HT1080 (cell line): ENCODE measurements around the gene PAK5. TPM values are rescaled to one million over a fixed set of nuclear protein-coding genes. Genes with fewer than 3 reads are reported as not detected.

Experiments used
- DNase-seq: peaks from one replicate; pipeline ENCODE4 v3.0.0-alpha.2; 2015; ENCODE audit warnings: low read depth
- total RNA-seq: library from RNA; depleted of rRNA; stranded (reverse); fragments of >200 nt; shearing (Covaris generic); gene quantifications from 2 replicates; pipeline ENCODE4 v1.2.3, GENCODE V29; 2014

Gene PAK5
- total RNA-seq, 1 experiment from 2014 or later = not detected

DNA sequence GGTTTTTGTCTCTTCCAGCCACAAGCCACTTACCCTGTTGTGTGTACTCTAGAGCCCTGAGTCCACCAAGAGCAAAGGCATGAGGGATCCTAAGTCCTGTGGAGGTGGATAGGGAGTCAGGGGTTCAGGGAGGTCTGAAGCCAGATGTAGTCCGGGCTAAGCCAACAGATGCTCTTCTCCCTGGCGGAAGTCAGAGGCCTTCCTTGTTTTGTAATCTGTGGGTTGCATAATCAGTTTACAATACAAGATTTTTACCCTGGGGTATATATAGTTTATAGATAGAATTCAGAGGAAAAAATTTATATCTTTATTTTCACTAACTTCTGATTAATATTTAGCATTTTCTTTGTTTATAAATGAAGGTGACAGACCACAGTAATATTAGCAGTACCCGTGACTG is 315.2 kb downstream of the PAK5 start:
- DNase-seq = no peak

DNA sequence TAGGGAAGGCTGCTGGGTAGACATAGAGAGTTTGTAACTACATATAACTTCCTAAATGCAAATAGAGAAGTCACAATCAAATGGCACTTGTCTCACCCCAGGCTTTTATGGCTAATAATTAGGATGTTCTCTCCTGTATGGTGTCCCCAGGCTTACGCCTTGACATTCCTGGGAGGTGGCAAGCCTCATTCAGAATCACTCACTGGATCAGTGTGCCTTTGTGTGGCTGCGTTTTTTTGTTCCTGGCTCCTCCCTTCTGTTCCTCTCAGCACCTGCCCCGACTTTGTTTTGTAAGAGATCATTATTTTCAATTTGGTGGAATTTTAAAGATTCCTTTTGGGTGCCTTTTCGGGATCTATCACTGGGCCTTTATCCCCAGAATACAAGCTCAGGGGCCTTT is 318.8 kb downstream of the PAK5 start:
- no peak for DNase-seq

DNA sequence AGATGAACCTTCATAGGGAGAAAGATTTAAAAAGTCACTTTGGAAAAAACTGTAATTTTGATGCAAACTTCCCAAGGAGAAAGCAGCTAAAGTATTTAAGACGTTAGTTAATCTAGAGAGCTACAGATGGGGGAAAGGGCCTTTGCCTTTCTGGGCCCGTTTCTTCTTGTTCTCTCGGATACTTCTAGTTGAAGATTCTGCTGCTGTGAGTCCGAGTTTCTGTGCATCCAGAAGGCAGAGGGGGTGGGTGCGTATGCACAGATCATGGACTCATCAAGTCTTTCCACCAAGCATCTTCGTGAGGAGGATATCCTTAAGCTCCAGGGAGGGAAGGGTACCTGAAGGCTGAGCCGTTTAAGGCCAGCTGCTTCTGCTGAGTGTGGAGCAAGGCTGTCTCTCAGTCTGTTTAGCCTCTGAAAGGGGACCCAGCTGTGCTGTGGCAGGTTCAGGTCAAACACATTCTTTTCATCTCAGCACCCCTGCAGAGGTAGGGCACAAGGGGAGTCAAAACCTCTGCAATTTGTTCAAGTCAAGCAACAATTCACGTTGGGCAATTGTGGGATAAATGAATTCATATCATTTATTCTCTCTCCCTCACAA is 320.2 kb downstream of the PAK5 start:
- no peak for DNase-seq

DNA sequence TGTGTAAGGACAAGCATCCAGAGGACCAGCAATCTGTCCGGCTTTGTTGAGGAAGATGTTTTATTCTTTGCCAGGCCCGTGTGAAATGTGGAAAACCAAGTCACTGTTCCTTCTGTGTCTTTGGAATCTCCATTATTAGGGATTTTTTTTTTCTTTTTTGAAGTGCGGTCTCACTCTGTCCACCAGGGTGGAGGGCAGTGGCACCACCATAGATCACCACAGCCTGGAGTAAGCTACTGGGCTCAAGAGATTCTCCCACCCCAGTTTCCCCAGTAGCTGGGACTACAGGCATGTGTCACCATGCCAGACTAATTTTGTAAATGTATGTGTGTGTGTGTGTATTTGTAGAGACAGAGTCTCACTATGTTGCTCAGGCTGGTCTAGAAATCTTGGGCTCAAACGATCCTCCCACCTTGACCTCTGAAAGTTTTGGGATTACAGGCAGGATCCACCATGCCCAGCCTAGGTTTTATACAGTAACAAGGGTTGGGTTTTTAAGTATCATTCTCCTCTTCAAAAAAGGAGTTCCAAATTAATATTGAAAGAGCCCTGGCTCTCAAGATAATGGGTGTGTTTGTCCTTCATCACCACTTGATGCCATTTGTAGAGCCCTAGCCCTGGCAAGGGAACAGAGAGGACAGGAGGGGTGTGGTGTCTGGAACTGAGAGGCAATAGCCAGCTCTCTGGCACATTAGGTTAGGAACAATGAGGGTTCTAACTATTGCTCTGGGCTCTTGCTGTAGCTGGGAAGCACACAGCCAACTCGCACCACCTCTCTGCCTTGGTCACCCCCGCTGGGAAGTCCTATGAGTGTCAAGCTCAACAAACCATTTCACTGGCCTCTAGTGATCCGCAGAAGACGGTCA is 321.3 kb downstream of the PAK5 start:
- DNase-seq = no peak

DNA sequence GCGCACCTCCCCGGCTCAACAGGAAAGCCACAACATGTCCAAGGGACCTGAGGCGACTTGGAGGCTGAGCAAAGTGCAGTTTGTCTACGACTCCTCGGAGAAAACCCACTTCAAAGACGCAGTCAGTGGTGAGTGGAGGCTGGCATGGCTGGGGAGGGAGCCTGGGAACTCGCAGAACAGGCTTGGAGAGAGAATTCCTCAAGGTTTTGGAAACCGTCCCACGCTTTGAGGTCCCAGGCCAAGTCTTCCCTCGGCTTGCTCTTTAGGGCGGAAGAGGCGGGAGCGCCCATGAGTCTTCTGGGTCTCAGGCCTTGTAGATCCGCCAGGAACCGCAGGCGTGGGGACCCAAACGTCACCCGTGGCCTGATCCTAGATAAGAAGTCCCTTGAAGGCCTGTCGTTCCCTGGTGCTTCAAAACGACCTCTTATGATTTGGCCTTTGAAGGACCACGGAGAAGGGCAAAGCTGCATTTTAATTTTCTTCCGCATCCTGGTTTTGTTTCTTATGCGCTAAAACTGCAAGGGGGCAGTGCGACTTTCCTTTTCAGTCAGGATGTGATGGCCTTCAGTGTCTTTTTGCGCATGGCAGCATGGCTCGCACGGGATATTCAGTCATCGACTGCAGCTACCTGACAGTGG is 322.5 kb downstream of the PAK5 start:
- DNase-seq = no peak

DNA sequence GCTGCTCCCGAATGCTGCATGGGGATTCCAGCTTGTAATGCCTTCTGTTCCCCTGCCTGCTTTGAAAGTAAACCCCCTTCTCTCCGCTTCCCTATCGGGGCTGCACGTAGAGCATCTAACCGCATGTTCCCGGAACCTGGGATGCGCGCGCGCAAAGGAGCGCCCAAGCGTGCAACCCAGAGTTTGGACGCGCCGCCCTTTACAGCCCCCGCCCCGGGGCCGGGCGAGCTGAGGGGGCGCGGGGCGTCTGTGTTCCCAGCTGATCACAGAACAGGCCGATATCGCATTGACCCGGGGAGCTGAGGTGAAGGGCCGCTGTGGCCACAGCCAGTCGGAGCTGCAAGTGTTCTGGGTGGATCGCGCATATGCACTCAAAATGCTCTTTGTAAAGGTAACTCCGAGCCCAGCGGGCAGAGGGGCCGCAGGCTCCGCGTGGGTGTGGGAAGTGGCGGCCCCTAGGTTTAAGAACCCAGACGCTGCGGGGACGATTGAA is 323.1 kb downstream of the PAK5 start:
- no peak for DNase-seq

DNA sequence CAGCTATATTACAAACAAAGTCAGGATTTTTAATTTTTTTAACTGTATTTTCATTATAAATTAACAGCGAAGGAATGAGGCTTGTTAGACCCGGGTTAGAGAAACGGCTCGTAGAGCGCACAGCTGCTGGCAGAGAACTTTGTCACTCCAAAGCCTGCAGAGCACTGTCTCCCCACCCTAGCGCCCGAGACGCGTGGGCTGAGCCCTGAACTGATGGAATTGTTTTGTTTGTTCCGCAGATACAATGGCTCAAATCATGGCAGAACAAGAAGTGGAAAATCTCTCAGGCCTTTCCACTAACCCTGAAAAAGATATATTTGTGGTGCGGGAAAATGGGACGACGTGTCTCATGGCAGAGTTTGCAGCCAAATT is 323.7 kb downstream of the PAK5 start:
- DNase-seq = no peak

DNA sequence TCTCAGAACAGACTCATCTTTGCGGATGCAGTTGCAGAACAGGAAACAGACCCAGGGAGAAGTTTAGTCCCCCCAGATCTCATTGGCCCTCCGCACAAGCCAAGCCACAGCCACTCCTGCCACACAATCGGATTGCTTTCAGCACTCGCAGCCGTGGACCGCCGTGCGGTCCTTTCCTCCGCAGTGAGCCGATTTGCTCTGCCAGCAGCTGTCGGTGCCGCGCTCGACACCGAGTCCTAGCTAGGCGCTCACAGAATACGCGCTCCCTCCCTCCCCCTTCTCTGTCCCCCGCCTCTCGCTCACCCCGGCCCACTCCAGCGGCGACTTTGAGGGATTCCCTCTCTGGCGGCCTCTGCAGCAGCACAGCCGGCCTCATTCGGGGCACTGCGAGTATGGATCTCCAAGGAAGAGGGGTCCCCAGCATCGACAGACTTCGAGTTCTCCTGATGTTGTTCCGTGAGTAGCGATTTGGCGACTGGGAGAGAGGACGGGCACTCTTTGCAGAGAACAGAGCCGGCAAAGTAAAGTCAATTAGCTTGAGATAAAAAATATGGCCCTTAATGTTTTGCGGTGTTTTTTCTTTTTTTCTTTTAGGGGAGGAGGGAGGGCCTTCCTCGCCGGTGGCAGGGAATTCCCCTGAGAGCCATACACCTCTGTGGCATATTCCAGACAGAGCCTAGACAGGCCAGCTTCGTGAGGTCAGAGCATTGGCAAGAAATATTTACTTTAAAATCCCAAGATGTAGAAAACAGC is 324.2 kb downstream of the PAK5 start, which contains the start of gene LAMP5:
Gene LAMP5, plus strand, starts transcription at position 130 of the 753 bp plus-strand sequence. Its CDS starts 263 bp downstream, at position 393.
- no peak for DNase-seq

DNA sequence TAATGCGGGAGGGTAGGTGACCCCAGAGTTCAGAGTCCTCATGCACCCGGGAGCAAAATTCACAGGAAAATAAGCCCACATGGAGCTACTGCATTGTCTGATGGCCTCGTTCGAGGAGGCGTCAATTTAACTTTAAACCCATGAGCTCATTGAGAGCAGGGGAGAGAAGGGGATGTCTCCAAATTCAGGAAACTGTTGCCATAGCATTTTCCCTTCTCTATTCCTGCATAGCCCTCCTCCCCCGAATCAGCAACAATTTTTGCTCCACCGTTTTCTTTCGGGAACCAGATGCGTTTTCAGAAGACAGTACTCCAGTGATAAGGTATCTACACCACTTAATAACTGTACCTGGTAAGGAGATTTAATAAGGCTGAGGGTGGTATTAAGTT is 324.8 kb downstream of the PAK5 start:
- DNase-seq = no peak

DNA sequence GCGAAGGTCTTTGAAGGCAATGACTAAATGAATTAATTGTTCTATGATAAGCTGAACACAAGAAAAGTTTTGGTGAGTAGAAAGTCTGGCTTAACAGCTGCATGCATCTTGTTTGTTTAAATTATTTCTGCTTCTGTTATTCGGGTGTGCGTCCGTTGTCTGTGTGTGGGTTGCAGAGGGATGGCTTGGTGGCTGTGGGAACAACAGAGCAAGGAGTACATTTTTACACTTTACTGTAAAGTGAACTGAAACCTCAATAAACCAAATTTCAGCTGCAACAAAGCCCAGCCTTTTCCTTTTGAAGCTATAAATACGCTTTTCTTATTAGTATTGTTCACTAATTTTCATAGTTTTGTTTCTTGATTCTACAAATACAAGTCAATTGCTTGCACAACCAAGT is 328.0 kb downstream of the PAK5 start:
- DNase-seq = no peak

DNA sequence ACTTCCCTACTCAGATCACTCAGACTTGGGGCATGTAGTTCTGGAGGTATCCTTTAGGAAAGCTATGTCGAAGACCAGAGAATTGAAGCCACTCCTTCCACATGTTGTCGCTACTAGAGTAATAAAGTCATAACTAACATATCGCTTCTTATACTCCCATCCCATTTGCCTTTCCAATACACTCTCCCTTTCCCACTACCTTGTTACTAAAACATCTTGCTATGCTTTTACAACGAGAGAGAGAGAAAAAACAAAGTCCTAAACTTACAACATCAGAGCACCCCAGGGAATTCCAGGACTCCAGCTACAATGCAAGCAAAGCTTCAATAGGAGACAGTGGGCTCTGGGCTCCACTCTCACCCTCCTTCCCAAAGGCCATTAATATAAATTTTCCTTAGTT is 329.6 kb downstream of the PAK5 start:
- no peak for DNase-seq

DNA sequence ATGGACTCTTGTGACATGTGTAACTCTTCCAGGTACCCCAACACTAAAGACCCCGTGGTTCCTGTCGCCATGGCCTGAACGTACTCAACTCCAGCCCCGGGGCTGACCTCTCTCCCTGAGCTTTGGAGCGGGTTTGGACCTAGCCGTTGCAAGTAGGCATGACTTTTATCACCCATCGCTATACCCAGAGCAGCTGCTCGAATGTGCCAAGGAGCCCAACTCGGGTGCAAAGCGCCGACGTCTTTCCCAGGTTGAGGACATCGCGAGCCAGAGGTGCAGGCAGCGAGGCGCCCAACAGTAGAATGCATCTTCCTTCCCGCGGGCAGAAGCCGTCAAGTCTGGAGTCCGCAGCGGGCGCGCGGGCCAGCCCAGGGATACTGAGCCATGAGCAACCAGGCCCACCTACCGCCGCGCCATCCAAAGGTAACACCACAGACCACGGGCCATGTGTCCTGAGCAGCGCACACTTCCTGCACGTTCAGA is 330.1 kb downstream of the PAK5 start:
- no peak for DNase-seq

DNA sequence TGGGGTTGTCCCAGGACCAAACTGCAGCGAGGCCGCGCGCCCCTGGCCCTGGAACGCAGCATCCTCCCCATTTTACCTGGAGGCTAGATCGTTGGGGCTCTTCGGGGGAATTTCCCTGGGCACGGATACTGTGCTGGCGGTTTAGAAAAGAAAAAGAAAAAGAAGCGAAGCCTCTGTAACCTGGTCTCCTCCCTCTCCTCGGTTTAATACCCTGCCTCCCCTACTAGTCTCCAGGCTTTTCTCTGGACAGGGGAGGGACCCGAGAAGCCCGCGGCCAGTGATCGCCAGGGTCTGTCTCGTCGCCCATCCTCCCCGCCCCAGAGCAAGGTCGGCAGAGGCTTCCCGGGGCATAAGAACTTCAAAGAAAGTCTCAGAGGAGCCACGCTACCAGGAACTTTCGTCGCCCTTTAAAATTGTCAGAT is 330.6 kb downstream of the PAK5 start:
- no peak for DNase-seq

DNA sequence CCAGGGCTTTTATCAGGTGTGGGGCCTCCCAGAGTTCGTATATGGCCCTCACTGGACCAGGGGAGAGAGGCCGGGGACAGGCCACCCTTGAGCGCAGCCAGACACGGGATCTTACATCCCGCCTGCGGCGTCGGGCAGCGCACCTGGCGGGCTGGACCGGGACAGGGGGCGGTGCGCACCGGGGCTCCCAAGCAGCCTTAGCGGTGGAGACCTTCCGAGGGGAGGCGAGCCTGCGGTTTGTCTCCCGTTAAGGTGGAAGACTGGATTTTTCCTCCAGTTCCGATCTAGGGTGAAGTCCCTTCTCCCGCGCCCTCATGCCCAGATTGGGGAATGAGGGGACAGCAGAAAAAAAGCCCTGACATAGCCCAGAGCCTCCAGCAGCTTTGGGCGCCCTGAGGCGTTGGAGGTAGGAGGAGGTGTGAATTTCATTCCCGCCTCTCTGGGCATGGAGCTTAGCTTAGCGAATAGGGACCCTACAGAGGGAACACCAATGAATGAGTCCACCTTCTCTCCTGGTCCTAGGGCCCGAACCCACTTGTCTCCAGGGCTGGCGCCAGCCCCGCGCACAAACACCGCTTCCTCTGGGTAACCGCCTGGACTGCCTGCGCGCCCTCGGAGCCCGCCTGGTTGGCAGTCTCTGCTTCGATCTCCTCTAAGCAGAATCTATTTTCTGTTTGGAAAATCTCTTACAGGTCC is 331.2 kb downstream of the PAK5 start:
- no peak for DNase-seq

DNA sequence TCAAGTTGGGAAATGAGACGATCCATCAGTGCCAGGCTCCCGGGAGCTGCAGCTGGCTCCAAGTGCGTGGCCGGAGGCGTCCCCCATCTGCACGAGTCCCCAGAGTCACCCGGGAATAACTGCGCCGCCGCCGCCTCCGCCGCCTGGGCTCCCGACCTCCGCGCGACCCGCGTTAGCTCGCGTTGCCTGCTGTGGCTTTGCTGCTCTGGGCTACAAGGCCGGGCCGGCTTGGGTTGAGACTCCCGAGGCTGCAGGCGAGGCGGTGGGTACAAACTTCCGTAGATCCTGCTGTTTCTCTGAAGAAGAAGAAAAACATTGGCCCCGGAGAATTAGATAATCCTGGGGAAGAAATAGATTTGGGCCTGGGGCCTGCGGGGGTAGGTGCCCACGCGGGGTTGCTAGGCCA is 331.9 kb downstream of the PAK5 start:
- DNase-seq = no peak

DNA sequence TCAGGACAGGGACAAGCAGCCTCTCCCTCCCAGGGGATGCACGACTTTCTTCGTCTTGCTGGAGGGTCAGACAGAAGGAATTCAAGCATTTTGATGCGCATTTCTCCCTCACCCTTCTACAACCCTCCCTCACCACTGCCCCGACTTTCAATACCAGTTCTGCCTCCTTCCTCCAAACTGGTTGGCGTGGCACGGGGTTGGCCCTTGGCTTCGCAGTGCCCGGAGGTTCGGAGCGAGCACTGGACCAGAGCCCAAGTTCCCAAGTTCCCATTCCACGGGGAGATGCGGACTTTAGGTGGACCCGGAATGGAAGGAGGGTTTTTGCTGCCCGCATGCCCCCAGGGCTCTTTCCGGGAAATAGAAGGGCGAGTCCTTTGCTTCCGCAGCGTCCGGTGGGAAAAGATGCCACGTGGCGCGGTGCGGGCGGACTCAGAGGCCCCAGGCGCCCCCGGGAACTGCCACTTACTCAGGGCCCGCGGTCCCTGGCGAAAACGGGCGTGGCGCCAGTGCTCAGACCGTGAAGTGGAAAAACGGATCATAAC is 332.5 kb downstream of the PAK5 start:
- no peak for DNase-seq

DNA sequence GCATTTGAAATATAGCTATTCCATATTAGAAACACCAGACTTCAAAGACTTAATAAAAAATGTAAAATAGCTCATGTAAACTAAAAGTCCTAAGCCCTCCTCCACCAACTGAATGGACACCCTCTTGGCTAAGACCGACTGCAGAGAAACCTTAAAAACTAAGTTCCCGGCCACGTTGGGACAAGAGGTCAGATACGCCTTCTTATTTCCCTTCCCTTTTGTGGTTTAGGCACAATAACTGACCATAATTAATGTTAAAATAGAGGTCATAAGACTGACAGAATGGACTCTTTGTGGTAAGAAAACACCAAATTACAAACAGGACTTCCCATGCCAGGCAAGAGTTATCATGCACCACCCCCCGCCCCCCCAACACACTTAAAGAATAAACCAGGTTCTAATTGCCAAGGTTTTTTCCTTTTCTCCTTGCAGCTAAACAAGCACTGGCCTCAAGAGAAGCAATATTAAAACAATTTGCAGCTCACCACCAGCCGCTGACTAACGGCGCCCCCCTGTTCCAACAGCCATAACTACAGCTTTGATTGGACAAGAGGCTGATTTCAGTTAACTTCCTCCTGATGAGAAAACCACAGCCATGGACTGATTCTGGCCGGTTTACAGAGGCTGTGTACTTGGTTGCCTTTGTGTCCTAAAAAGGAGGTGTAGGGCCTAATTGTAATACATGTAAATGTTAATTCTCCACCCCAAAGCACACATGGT is 335.2 kb downstream of the PAK5 start:
- peak; percentile 59 for DNase-seq

DNA sequence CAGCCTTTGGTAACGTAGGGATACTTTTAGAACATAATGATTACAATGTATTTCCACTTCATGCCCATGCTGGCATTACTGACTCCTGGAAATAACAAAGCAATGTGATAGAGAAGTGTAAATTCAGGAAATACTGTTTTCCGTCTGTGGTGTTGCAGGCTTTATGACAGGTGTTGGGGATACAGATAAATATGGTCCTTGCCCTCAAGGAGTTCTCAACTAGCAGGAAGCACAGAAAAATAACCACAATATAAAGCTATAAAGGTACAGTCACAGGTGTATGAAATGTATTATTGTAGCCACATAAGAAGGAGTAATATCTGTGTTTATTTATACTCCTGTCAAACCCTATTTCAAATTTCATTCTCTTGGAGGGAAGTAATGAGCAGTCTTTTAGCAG is 337.4 kb downstream of the PAK5 start:
- no peak for DNase-seq

DNA sequence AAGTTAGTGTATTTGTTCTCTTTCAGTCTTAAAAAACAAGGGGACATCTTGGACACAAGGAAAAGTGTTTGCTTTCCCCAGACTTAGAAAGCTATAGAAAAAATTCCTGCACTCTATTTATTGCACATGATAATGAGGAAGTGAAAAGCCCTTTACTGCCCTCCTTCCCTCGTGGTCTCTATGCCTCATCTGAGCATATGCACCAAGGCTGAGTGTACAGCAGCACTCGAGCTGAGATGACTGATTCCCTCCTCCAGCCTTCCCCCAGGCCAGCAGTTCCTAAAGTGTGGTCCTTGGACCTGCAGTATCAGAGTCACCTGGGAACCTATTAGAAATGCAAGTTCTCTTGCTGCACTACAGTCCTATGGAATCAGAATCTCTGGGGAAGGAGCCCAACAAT is 338.8 kb downstream of the PAK5 start:
- DNase-seq = peak; percentile 6
